K562 (cell line): ENCODE data around the gene UTP15. TPM values are rescaled to one million over a fixed set of nuclear protein-coding genes. Genes with fewer than 3 reads are reported as not detected.

Source experiments
- CBX1 ChIP-seq: sonication (generic); IDR thresholded peaks from 2 replicates; pipeline ENCODE4 v1.6.1; 2016; ENCODE audit warnings: antibody characterized with exemption, low read depth, mild to moderate bottlenecking
- ETV1 ChIP-seq: fragments of 450-650 bp; conservative IDR thresholded peaks from 2 replicates; pipeline ENCODE4 v1.6.1; 2016; ENCODE audit warnings: missing genetic modification characterization, control low read depth, low read depth, missing compliant biosample characterization
- polyA plus RNA-seq, 8 experiments: library from polyadenylated mRNA; depleted of rRNA in 4 of 8; stranded (reverse) in 5 of 8; unstranded in 3 of 8; fragments of >200 nt; fragmentation: Nextera tagmentation in 2 of 8; fragmentation: Illumina TruSeq in 1 of 8; extraction: Ambion mirVana in 2 of 8; extraction: Trizol in 1 of 8; gene quantifications; 2 replicates each; pipeline versions ENCODE4 v1.2.1 to v1.2.3, GENCODE V29; 2011 to 2014; ENCODE audit warnings: inconsistent platforms in 1 of 8, missing spikeins in 1 of 8
- total RNA-seq, 7 experiments: library from RNA; depleted of rRNA in 6 of 7; stranded (reverse); fragments of >200 nt in 6 of 7; fragmentation: Illumina TruSeq in 2 of 7; extraction: Trizol in 2 of 7; gene quantifications; 2 replicates each; pipeline versions ENCODE4 v1.2.1 to v1.2.3, GENCODE V29; 2011 to 2021; ENCODE audit warnings: low replicate concordance in 1 of 7
- TF ChIP-seq, protein P1 (sequence below), 2 experiments: fragments of 450-650 bp; formaldehyde crosslinking in 1 of 2; IDR thresholded peaks; 2 replicates each; pipeline versions ENCODE4 v1.4.0 to v1.6.1; 2014 to 2020; ENCODE audit warnings: mild to moderate bottlenecking in 2 of 2, borderline replicate concordance in 1 of 2, low read depth in 1 of 2
- TF ChIP-seq, protein P2 (sequence below): fragments of 250-450 bp; sonication (Bioruptor Pico); IDR thresholded peaks from 2 replicates; pipeline ENCODE4 v1.8.0; 2022; ENCODE audit warnings: moderate library complexity, mild to moderate bottlenecking, inconsistent platforms
- TF ChIP-seq, protein P3 (sequence below): fragments of 450-650 bp; IDR thresholded peaks from 2 replicates; pipeline ENCODE4 v1.6.1; 2016; ENCODE audit warnings: borderline replicate concordance
- TF ChIP-seq, protein P4 (sequence below): sonication (generic); formaldehyde crosslinking; IDR thresholded peaks from 2 replicates; pipeline ENCODE4 v1.8.0; 2022; ENCODE audit warnings: mild to moderate bottlenecking, missing genetic modification reagents
- TF ChIP-seq, protein P5 (sequence below): fragments of 450-650 bp; formaldehyde crosslinking; IDR thresholded peaks from 2 replicates; pipeline ENCODE4 v1.4.0; 2020; ENCODE audit warnings: mild to moderate bottlenecking, moderate library complexity

UTP15 gene
- total and polyA plus RNA-seq, 9 of the 15 experiments (the other 6 are each of a cell fraction or from before 2014, with no cell fraction given) = 28.1 to 49.3 (median 37.0) TPM

DNA sequence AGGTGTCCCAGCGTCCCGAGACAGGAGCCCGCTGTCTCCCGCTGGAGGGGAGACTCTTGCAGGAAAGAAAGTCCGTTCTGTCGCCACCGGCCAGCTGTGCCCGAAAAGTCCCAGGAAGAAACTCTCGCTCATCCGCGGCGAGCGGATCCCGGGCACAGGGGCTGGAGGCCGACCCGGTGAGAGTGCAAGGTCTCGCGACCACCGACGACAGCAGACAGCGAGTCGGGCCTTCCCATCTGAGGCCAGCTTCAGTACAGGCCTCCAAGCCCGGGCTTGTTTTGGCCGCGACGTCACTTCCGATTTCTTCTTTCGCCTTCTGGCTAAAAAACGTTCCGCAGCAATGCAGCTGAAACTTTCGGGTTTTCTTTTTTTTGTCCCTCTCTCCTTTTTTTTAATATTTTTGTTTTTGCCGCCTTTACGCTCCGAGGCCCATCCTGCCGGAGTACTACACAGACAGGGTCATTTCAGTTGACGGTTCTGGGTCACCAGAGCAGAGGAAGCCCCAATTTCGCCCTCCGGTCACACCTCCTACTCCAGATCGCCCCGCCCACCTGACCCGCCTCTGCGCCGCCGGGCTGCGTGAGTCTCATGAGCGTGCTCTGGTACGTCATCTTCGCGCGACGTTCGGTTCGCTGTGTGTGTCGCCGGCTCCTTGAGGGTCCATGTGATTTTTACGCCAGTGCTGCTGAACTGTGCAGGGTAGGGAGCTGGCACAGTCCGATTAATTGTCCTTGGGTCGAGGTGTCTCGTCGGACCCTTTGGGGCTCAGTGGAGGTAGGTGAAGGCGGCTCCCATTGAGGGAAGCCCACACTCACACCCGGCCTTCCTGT lies at the start of gene UTP15, which contains the start of gene ANKRA2 (continued):
- TF ChIP-seq, protein P1, sequence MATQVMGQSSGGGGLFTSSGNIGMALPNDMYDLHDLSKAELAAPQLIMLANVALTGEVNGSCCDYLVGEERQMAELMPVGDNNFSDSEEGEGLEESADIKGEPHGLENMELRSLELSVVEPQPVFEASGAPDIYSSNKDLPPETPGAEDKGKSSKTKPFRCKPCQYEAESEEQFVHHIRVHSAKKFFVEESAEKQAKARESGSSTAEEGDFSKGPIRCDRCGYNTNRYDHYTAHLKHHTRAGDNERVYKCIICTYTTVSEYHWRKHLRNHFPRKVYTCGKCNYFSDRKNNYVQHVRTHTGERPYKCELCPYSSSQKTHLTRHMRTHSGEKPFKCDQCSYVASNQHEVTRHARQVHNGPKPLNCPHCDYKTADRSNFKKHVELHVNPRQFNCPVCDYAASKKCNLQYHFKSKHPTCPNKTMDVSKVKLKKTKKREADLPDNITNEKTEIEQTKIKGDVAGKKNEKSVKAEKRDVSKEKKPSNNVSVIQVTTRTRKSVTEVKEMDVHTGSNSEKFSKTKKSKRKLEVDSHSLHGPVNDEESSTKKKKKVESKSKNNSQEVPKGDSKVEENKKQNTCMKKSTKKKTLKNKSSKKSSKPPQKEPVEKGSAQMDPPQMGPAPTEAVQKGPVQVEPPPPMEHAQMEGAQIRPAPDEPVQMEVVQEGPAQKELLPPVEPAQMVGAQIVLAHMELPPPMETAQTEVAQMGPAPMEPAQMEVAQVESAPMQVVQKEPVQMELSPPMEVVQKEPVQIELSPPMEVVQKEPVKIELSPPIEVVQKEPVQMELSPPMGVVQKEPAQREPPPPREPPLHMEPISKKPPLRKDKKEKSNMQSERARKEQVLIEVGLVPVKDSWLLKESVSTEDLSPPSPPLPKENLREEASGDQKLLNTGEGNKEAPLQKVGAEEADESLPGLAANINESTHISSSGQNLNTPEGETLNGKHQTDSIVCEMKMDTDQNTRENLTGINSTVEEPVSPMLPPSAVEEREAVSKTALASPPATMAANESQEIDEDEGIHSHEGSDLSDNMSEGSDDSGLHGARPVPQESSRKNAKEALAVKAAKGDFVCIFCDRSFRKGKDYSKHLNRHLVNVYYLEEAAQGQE (IDR thresholded peaks at IDR 0.05; ENCODE audit: borderline replicate concordance) = no peak
- TF ChIP-seq, protein P1 (CRISPR knock-in tag; IDR thresholded peaks at IDR 0.05; ENCODE audit: low read depth) = 0 out of 2 replicates have a peak, but pooled peaks have one; percentile 17
- TF ChIP-seq, protein P2, sequence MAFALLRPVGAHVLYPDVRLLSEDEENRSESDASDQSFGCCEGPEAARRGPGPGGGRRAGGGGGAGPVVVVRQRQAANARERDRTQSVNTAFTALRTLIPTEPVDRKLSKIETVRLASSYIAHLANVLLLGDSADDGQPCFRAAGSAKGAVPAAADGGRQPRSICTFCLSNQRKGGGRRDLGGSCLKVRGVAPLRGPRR (CRISPR knock-in tag) = no peak
- TF ChIP-seq, protein P3, sequence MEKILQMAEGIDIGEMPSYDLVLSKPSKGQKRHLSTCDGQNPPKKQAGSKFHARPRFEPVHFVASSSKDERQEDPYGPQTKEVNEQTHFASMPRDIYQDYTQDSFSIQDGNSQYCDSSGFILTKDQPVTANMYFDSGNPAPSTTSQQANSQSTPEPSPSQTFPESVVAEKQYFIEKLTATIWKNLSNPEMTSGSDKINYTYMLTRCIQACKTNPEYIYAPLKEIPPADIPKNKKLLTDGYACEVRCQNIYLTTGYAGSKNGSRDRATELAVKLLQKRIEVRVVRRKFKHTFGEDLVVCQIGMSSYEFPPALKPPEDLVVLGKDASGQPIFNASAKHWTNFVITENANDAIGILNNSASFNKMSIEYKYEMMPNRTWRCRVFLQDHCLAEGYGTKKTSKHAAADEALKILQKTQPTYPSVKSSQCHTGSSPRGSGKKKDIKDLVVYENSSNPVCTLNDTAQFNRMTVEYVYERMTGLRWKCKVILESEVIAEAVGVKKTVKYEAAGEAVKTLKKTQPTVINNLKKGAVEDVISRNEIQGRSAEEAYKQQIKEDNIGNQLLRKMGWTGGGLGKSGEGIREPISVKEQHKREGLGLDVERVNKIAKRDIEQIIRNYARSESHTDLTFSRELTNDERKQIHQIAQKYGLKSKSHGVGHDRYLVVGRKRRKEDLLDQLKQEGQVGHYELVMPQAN = peak; percentile 99
- TF ChIP-seq, protein P4, sequence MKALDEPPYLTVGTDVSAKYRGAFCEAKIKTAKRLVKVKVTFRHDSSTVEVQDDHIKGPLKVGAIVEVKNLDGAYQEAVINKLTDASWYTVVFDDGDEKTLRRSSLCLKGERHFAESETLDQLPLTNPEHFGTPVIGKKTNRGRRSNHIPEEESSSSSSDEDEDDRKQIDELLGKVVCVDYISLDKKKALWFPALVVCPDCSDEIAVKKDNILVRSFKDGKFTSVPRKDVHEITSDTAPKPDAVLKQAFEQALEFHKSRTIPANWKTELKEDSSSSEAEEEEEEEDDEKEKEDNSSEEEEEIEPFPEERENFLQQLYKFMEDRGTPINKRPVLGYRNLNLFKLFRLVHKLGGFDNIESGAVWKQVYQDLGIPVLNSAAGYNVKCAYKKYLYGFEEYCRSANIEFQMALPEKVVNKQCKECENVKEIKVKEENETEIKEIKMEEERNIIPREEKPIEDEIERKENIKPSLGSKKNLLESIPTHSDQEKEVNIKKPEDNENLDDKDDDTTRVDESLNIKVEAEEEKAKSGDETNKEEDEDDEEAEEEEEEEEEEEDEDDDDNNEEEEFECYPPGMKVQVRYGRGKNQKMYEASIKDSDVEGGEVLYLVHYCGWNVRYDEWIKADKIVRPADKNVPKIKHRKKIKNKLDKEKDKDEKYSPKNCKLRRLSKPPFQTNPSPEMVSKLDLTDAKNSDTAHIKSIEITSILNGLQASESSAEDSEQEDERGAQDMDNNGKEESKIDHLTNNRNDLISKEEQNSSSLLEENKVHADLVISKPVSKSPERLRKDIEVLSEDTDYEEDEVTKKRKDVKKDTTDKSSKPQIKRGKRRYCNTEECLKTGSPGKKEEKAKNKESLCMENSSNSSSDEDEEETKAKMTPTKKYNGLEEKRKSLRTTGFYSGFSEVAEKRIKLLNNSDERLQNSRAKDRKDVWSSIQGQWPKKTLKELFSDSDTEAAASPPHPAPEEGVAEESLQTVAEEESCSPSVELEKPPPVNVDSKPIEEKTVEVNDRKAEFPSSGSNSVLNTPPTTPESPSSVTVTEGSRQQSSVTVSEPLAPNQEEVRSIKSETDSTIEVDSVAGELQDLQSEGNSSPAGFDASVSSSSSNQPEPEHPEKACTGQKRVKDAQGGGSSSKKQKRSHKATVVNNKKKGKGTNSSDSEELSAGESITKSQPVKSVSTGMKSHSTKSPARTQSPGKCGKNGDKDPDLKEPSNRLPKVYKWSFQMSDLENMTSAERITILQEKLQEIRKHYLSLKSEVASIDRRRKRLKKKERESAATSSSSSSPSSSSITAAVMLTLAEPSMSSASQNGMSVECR (CRISPR knock-in tag) = peak; percentile 60
- TF ChIP-seq CBX1 = no peak
- TF ChIP-seq ETV1 (tag) = peak; percentile 59
- TF ChIP-seq, protein P5, sequence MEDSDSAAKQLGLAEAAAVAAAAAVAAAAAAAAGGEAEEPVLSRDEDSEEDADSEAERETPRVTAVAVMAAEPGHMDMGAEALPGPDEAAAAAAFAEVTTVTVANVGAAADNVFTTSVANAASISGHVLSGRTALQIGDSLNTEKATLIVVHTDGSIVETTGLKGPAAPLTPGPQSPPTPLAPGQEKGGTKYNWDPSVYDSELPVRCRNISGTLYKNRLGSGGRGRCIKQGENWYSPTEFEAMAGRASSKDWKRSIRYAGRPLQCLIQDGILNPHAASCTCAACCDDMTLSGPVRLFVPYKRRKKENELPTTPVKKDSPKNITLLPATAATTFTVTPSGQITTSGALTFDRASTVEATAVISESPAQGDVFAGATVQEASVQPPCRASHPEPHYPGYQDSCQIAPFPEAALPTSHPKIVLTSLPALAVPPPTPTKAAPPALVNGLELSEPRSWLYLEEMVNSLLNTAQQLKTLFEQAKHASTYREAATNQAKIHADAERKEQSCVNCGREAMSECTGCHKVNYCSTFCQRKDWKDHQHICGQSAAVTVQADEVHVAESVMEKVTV (CRISPR knock-in tag) = no peak
